GM21381 (cell line): ENCODE data around the gene SH3BP4.

Experiments used
- ATAC-seq: cut with Tn5 transposase; IDR thresholded peaks from one replicate; pipeline ENCODE4 v1.9.1; 2021; ENCODE audit warnings: mild to moderate bottlenecking, moderate library complexity; ENCODE audit not compliant: unreplicated experiment

The SH3BP4 gene

DNA sequence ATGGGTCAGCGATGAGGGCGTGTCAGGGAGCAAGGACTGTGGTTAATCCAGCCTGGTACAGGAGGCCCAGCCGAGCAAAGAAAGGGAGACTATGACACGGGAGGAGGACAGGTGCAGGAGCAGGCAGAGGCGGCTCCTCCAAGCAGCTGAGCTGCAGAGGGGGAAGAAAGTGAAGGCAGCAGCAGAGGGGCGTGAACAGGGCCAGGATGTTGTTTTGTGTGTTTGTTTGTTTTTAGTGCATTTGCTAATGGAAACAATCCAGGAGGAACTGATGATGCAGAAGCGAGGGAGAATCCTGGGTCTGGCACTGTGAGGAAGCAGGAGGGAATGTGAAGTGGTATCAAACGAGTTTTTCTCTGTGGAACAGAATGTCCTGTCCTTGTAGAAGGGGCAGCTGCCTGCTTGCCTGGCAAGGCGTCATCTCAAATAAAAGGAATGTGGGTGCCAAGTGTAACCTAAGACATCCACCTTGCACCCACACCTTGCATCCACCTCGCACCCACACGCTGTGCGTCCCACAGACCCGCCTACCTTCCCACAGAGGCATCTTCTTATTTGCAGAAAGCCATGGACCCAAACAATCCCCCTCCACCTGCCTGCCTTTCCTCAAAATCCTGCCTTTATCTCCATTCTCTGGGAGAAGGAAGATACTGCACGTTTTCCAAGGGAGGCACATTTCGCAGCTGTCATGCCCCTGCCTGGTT is 134.8 kb downstream of the SH3BP4 start:
- no peak for ATAC-seq

DNA sequence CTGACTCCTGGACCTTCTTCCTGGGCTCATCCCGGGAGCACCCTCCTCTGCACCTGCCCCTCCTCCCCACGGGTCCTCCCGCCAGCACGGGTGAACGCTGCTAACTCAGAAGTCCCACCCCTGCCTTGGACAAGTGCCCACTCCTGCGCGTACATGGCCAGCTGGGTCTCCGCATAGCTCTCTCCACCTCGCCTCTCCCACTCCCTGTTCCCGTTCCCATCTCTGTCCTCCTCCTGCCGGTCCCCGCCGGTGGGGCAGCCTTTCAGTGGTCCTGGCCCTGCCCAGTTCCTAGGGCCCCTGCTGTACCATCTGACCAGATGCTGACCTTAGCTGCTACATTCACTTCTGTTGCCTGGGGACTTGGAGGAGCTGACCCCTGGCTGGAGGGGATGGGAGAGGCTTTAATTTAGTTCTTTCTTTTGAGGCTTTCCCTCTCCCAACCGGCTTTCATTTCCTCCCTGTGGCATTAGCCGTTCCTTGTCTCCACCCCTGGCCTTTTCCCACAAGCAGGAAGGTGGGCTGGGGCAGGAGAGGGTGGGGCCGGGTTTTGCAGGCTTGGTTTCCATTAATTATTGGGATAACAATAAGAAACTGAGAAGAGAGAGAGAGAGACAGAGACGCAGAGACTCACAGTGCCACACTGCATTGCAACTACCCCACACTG is 136.1 kb downstream of the SH3BP4 start:
- no peak for ATAC-seq

DNA sequence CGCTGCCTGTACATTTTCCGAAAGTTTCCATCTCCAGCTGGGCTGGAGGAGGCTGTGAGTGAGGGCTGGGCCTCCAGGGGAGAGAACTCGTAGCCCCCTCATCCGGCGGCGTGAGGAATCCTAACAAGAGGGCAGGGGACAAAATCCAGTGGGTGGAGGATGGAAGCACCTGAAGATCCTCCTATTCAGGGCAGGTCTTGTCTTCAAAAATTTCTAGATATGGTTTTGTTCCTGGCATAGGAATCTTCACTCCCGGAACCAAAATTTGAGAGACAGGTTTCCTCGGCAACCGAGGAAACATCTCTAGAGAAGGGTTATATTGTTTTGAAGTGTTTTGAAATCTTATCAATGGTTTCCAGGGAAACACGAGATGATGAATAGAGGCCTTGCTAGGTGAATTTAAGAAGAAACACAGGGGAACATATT is 136.7 kb downstream of the SH3BP4 start:
- ATAC-seq = no peak

DNA sequence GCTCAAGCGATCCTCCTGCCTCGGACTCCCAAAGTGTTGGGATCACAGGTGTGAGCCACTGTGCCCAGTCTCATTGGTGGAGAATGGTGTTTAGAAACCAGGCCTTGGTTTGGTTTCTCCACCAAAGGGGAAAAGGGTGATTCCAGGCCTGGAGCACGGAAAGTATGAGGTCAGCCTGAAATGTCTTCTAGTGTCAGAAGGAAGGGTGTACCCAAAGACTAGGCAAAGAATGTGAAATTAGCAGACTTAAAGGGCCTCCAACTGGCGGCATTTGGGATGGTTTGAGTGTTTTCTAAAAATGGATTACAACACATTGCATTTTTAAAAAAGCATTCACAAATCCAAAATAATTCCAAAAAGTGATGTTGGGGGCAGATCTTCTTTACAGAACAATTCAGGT is 139.6 kb downstream of the SH3BP4 start:
- no peak for ATAC-seq

DNA sequence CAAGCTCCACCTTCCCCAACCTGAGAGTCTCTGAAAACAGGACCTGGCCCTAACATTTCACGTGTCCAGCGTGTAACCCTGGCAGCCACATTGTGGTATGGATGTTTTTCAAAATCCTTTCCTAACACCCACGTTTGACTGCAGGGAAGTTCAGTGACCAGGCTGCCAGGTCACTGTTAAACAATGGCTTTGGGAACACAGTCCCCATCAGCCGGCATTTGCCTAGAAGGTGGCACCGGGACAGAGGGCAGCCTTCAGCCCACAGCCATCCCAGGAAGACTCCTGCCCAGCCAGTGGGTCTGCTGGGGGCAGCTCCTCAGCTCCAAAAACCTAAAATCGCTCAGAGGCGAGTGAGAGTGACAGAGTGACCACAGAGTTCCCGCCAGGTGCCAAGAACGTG is 140.2 kb downstream of the SH3BP4 start:
- no peak for ATAC-seq

DNA sequence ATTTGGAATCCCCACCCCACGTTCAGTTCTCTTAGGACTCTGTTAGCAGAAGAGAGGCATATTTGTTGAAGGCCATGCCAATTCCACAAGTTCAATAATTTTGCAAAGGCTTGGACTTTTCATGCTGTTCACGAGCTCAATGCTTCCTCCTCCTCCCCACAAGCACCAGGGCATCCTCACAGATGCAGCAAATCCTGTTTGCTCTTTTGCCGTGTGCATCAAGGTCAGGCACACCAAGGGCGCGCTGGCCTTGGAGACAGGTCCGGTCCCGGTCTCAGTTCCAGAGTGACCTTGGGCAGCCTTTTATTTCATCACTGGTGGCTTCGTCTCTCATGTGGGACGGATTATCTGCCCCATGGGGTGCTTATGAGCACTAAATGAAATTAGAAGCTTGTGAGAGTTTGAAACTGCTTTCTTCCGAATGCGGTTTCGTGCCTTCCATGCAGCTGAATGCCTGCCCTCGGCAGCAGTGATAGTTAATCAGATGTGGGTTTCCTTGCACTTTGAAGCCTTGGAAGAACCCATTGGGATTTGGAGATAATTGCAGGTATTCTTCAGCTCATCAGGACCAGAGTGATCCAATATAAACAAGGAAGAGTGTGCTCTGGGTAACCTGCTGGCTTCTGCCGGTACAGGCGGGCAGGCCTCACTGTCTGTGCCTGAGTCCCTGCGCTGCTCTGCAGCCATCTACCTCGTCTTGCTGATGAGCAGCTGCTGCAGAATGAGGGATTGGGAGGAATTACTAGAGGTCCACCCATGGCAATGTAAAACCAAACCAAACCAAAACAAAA is 140.8 kb downstream of the SH3BP4 start:
- no peak for ATAC-seq

DNA sequence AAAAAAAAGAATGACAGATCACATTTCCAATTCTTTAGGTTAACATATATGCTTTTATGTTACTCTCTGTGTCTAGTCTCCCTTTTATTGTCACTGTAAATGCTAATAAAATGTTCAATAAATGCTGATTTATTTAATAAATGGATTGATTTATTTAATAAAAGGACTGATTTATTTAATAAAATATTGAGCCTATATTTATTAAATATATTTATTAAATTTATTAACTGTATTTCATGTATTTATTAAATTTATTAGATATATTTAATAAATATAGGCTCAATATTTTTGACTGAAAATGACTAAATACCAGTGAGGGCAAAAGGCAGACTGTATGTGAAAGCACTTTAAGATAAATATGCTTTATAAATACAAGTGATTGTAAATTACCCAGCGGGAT is 142.6 kb downstream of the SH3BP4 start:
- no peak for ATAC-seq

DNA sequence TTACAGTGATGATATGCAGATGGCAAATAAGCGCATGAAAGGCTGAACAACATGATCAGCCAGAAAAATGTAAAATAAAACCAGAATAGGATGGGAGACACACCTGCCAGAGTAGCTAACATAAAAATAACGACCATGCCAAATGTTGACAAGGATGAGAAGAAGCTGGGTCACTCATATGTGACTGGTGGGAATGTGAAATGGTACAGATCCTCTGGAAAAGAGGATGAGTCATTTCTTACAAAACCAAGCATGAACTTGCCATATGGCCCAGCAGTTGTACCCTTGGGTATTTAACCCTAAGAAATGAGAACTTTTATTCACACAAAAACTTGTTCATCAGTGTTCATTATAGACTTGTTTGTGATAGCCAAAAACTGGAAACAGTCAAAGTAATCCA is 143.8 kb downstream of the SH3BP4 start:
- ATAC-seq = no peak

DNA sequence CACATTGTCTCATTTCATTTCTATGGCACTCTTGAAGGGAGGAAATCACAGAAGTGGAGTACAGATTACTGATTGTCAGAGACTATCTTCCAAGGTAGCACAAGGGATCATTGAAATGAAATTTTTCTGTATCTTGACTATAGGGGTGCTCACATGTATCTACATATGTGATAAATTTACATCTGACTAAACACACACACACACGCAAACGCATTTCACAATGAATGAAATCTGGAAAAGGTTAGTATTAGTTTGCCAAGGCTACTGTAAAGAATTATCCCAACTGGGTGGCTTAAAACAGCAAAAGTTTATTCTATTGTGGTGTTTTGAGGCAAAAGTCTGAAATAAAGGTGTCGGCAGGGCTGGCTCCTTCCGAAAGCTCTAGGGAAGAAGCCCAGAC is 144.6 kb downstream of the SH3BP4 start:
- ATAC-seq = no peak

DNA sequence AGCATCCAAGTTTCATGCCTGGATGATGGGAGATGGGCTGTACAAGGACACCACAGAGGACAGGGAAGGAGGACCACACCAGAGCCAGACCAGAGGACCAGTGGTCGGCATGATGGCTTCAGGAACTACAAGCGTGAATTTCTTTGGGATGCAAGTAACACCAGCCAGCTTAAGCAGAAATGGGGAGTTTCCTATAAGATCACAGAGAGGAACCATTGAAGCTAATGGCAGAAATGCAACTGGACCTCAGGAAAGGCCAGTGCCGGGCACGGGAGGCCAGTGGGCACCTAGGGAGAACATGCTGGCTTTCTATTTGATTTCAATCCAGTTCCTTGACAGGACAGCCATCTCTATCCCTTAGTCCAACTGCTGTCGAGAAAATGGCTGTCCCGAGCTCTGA is 145.4 kb downstream of the SH3BP4 start:
- ATAC-seq = no peak

DNA sequence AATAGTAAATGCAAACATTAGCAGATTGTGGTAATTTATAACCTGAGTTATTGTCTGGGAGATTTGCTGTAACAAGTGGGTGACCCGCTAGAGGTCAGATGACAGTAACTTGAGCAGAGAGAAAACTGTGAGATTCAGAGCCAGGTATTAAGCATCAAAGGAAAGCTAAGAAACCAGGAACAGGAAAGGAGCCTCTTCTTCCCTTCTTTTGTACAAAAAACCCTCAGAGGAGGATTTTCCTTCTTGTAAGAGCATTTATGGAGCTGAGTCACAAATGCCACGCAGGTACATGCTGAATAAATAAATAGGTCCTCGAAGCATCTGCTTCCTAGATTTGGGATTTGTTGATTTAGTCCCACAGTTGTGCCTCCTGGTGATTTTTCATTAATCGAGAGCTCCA is 146.5 kb downstream of the SH3BP4 start:
- ATAC-seq = no peak

DNA sequence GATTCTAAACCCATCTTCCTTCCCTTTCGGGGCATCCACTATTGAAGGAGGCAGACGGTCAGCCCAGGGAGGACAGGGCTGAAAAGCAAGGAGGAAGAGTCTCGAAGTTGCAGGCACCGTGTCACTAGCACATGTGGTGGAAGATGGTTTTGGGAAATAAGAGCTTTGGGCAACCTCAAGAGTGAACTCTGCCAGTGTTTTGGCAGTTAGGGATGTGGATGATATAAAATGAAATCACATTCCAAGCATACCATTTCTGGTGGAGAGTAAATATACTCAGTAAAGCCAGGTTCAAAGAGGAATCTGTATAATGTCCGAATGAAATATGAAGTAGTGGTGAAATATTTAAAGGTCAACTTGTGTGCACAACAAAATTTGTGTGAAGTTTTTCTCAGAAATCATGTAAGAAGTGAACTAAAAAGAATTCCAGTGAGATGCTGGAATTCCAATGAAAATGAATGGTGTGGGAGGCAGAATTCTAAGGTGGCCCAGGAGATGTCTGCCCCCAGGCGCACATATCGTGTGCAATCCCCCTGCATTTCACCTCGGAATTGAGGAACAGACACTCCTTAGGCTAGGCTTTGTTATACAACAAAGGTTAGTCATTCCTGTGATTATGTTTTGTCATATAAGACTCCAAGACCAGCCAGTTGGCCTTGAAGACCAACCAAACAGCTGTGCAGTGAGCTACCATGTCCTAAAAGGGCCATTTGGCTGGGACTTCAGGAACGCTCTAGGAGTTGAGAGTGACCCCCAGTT is 147.1 kb downstream of the SH3BP4 start:
- no peak for ATAC-seq

DNA sequence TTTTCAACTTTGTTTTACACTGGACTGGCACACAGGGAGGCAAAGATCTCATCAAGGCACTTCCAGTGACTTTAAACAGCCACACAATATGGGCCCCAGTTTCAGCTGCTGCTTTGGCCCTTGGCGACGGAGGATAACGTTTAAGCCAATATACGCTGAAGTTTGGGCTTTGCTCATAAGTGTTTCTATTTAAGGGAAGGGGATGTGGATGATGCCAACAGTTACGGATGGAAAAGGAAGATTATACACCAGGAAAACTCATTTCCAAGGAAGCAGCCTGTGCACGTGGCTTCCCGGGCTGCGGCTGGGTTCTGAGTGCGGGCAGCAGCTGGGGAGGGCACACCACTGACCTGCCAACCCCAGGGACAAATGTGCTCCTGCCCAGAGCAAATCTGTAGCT is 151.1 kb downstream of the SH3BP4 start:
- ATAC-seq = no peak
